Measurements from ENCODE around the gene DIDO1.

GRCh38 chr20:62829231-62830230 is 96.8 kb downstream of the DIDO1 start:
- TF ChIP-seq POLR2A (IDR thresholded peaks at IDR 0.05), result no peak
- no peak for TF ChIP-seq CTCF (IDR thresholded peaks at IDR 0.05)
- TF ChIP-seq EP300 (IDR thresholded peaks at IDR 0.05; ENCODE audit: low read depth), result no peak
- TF ChIP-seq POLR2AphosphoS5 (IDR thresholded peaks at IDR 0.05), result no peak
